Measurements from ENCODE around the gene FGA. TPM values are rescaled to one million over a fixed set of nuclear protein-coding genes. Genes with fewer than 3 reads are reported as not detected.

The FGA gene
- total RNA-seq, 1 experiment from 2014 or later, result 71.8 TPM

DNA sequence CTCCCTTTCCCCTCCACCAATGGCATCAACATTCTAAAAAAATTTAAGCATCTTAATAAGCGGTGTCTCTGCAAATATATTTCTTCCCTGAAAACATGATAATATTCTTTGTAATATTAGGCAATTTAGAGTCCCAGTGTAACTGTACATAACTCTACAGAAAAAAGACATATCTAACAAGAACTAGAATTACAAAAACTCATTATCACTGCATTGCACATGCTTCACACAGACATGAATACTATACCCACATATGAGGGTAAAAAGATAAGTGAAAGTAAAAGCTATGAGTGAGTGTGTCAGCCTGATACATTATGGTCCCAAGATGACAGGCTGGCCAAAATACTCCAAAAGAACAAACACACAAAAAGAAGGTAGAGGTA, 30.1 kb downstream of the FGA start:
- BruUV-seq (replicated peaks), result no TSS peak
- ChIA-PET POLR2A (interaction anchor here (0.7 to 0.9 kb wide), 2 partner anchors 10 to 48 kb away, joined by 3 to 6 read pairs; partner anchors contain the start of gene PLRG1), CTCF (interaction anchor here (1.2 to 3.1 kb wide), 7 partner anchors 12 to 62 kb away, joined by 3 to 251 read pairs (median 8); partner anchors contain the start of genes FGA and FGG)
- DNase-seq, result no peak
- TF ChIP-seq CTCF (IDR thresholded peaks at IDR 0.05; ENCODE audit: insufficient read depth in 1 of 2, low read depth in 1 of 2, low read length in 1 of 2, severe bottlenecking in 1 of 2, unreplicated experiment in 1 of 2), result no peak
- Mint-ChIP-seq H3K9me3 (ENCODE audit: unreplicated experiment) (no peaks in the 10 kb centered on the region), H3K36me3 (ENCODE audit: insufficient read depth, unreplicated experiment) (no peaks in the 10 kb centered on the region), H3K4me3 (ENCODE audit: unreplicated experiment) (no peak overlapping the region), H3K27ac (ENCODE audit: unreplicated experiment) (no peak overlapping the region), H3K4me1 (ENCODE audit: low read depth, unreplicated experiment) (peaks cover 22% of the 10 kb centered on the region), H3K27me3 (ENCODE audit: insufficient read depth, unreplicated experiment) (no peaks in the 10 kb centered on the region)
- intact Hi-C loops (cut with micrococcal nuclease; ENCODE audit: unreplicated experiment), result loop anchor here (1.0 kb wide), 3 partner anchors 17 to 38 kb away; partner anchors contain the start of gene FGA
- Histone ChIP-seq H3K4me3 (ENCODE audit: low read depth, low read length) (no peak overlapping the region), H3K27me3 (replicated peaks; ENCODE audit: control insufficient read depth, insufficient read depth, low read length) (no peaks in the 10 kb centered on the region; the same call in 1 of the 2 replicates), H3K36me3 (ENCODE audit: control insufficient read depth, insufficient read depth, low read length) (no peaks in the 10 kb centered on the region), H3K4me1 (peaks cover 37% of the 10 kb centered on the region), H3K9me3 (no peaks in the 10 kb centered on the region)

GRCh38 chr4:154559494-154560418, 30.8 kb downstream of the FGA start:
- H3K4me3 ChIP-seq (ENCODE audit: low read depth, low read length), result no peak overlapping the region
- BruUV-seq (replicated peaks), result no TSS peak
- H3K9me3 ChIP-seq, result no peaks in the 10 kb centered on the region
- CTCF ChIA-PET, result interaction anchor here (0.8 to 3.1 kb wide), 13 partner anchors 9 to 79 kb away, joined by 3 to 251 read pairs (median 3); partner anchors contain the start of genes FGA, FGG and PLRG1
- intact Hi-C loops (cut with micrococcal nuclease; ENCODE audit: unreplicated experiment), result loop anchor here (1.0 kb wide), 6 partner anchors 9 to 63 kb away; partner anchors contain the start of genes FGA and PLRG1
- DNase-seq, result peak; percentile 69 to 73
- Mint-ChIP-seq H3K36me3 (ENCODE audit: insufficient read depth, unreplicated experiment) (no peaks in the 10 kb centered on the region), H3K27me3 (ENCODE audit: insufficient read depth, unreplicated experiment) (no peaks in the 10 kb centered on the region), H3K4me1 (ENCODE audit: low read depth, unreplicated experiment) (peaks cover 22% of the 10 kb centered on the region), H3K27ac (ENCODE audit: unreplicated experiment) (peak overlapping the region; percentile 77), H3K4me3 (ENCODE audit: unreplicated experiment) (no peak overlapping the region), H3K9me3 (ENCODE audit: unreplicated experiment) (no peaks in the 10 kb centered on the region)
- POLR2A ChIA-PET, result interaction anchor here (0.7 to 1.4 kb wide), 4 partner anchors 10 to 59 kb away, joined by 3 to 6 read pairs (median 4); partner anchors contain the start of genes FGG and PLRG1
- TF ChIP-seq CTCF (IDR thresholded peaks at IDR 0.05; ENCODE audit: insufficient read depth in 1 of 2, low read depth in 1 of 2, low read length in 1 of 2, severe bottlenecking in 1 of 2, unreplicated experiment in 1 of 2), result peak; percentile 68 to 79
- peaks cover 37% of the 10 kb centered on the region for H3K4me1 ChIP-seq
- H3K36me3 ChIP-seq (ENCODE audit: control insufficient read depth, insufficient read depth, low read length), result no peaks in the 10 kb centered on the region
- no peaks in the 10 kb centered on the region; the same call in 1 of the 2 replicates for H3K27me3 ChIP-seq (replicated peaks; ENCODE audit: control insufficient read depth, insufficient read depth, low read length)

GRCh38 chr4:154559141-154559493, 31.4 kb downstream of the FGA start:
- intact Hi-C loops (cut with micrococcal nuclease; ENCODE audit: unreplicated experiment), result loop anchor here (1.0 kb wide), 3 partner anchors 9 to 63 kb away; partner anchors contain the start of gene PLRG1
- no peak for TF ChIP-seq CTCF (IDR thresholded peaks at IDR 0.05; ENCODE audit: insufficient read depth in 1 of 2, low read depth in 1 of 2, low read length in 1 of 2, severe bottlenecking in 1 of 2, unreplicated experiment in 1 of 2)
- peaks cover 35% of the 10 kb centered on the region for H3K4me1 ChIP-seq
- no peak for DNase-seq
- H3K4me3 Mint-ChIP-seq (ENCODE audit: unreplicated experiment), result no peak overlapping the region
- no peaks in the 10 kb centered on the region; the same call in 1 of the 2 replicates for H3K27me3 ChIP-seq (replicated peaks; ENCODE audit: control insufficient read depth, insufficient read depth, low read length)
- H3K9me3 Mint-ChIP-seq (ENCODE audit: unreplicated experiment), result no peaks in the 10 kb centered on the region
- peak overlapping the region; percentile 77 for H3K27ac Mint-ChIP-seq (ENCODE audit: unreplicated experiment)
- POLR2A ChIA-PET, result interaction anchor here (1.0 to 1.4 kb wide), 2 partner anchors 53 to 59 kb away, joined by 3 to 4 read pairs; partner anchors contain the start of gene FGG
- no peaks in the 10 kb centered on the region for H3K36me3 ChIP-seq (ENCODE audit: control insufficient read depth, insufficient read depth, low read length)
- no peaks in the 10 kb centered on the region for H3K27me3 Mint-ChIP-seq (ENCODE audit: insufficient read depth, unreplicated experiment)
- peaks cover 22% of the 10 kb centered on the region for H3K4me1 Mint-ChIP-seq (ENCODE audit: low read depth, unreplicated experiment)
- no peaks in the 10 kb centered on the region for H3K9me3 ChIP-seq
- CTCF ChIA-PET, result interaction anchor here (0.8 to 3.1 kb wide), 12 partner anchors 9 to 80 kb away, joined by 3 to 251 read pairs (median 5); partner anchors contain the start of genes FGA, FGG and PLRG1
- no TSS peak for BruUV-seq (replicated peaks)
- H3K36me3 Mint-ChIP-seq (ENCODE audit: insufficient read depth, unreplicated experiment), result no peaks in the 10 kb centered on the region
- no peak overlapping the region for H3K4me3 ChIP-seq (ENCODE audit: low read depth, low read length)

All from Caco-2 (cell line).